Stimulated activated CD4-positive, alpha-beta T cell treated with anti-CD3 and anti-CD28 coated beads, Interleukin-4, amount 100 ng/mL, for 24 hours (primary cell): Measurements from ENCODE around the gene SEPHS2.
"Not testable (repeated sequence)": the region's sequence is repeated elsewhere in the genome, so short reads cannot be mapped to it uniquely, and the experiment has no call there.

Source experiments
- DNase-seq: peaks from one replicate; pipeline ENCODE4 v3.0.0-alpha.2; 2020

Gene SEPHS2

GRCh38 chr16:30397056-30397455, 48.6 kb downstream of the SEPHS2 start:
- DNase-seq, result no peak

- DNase-seq, result not testable (repeated sequence)
These were observed 49.0 kb downstream of the SEPHS2 start for GRCh38 chr16:30396627-30397026.

GRCh38 chr16:30395992-30396585, 49.6 kb downstream of the SEPHS2 start:
- no peak for DNase-seq

- peak; percentile 54 for DNase-seq
These were observed 50.3 kb downstream of the SEPHS2 start, which contains the start of gene ZNF48 for GRCh38 chr16:30395155-30395991. Gene ZNF48 (plus strand): TSS chr16:30395420. CDS start chr16:30395795, 375 bp downstream.

- DNase-seq, result no peak
These were observed 51.0 kb downstream of the SEPHS2 start for GRCh38 chr16:30394592-30395154.
